Stimulated activated CD4-positive, alpha-beta T cell treated with anti-CD3 and anti-CD28 coated beads, TNF-alpha, amount 100 ng/mL, for 1 hour (primary cell): ENCODE data around the gene BACE2.

Experiments
- DNase-seq, 3 donors: peaks; one replicate each; pipeline ENCODE4 v3.0.0-alpha.2; 2020; ENCODE audit warnings: low read depth in 3 of 3, low spot score in 1 of 3

The BACE2 gene

GRCh38 chr21:41211060-41211805 lies 43.3 kb downstream of the BACE2 start:
- no peak for DNase-seq

- no peak for DNase-seq
Measured at GRCh38 chr21:41213021-41213420, 45.1 kb downstream of the BACE2 start.

GRCh38 chr21:41215856-41216408 lies 48.0 kb downstream of the BACE2 start:
- DNase-seq, result no peak

GRCh38 chr21:41216486-41216885 lies 48.5 kb downstream of the BACE2 start:
- DNase-seq, result no peak

GRCh38 chr21:41217671-41218385 lies 49.9 kb downstream of the BACE2 start:
- no peak for DNase-seq

- DNase-seq, result no peak
Measured at GRCh38 chr21:41219498-41220207, 51.7 kb downstream of the BACE2 start.

GRCh38 chr21:41220208-41220733 lies 52.3 kb downstream of the BACE2 start:
- DNase-seq, result no peak

GRCh38 chr21:41222247-41223068 lies 54.5 kb downstream of the BACE2 start:
- DNase-seq, result no peak

- no peak for DNase-seq
Measured at GRCh38 chr21:41226853-41227252, 58.9 kb downstream of the BACE2 start.

- DNase-seq, result no peak
Measured at GRCh38 chr21:41227357-41228005, 59.5 kb downstream of the BACE2 start.

GRCh38 chr21:41228006-41228370 lies 60.0 kb downstream of the BACE2 start:
- DNase-seq, result no peak

- DNase-seq, result no peak
Measured at GRCh38 chr21:41228492-41228891, 60.5 kb downstream of the BACE2 start.

- DNase-seq, result no peak
Measured at GRCh38 chr21:41228958-41229357, 61.0 kb downstream of the BACE2 start.

- no peak for DNase-seq
Measured at GRCh38 chr21:41229509-41230248, 61.7 kb downstream of the BACE2 start.

GRCh38 chr21:41230497-41230896 lies 62.5 kb downstream of the BACE2 start:
- no peak for DNase-seq

GRCh38 chr21:41231060-41231459 lies 63.1 kb downstream of the BACE2 start:
- DNase-seq, result no peak

- no peak for DNase-seq
Measured at GRCh38 chr21:41232013-41232412, 64.1 kb downstream of the BACE2 start.

- no peak for DNase-seq
Measured at GRCh38 chr21:41233916-41234315, 66.0 kb downstream of the BACE2 start.

- DNase-seq, result no peak
Measured at GRCh38 chr21:41234569-41234968, 66.6 kb downstream of the BACE2 start.
